ENCODE measurements around the gene ZNF266. TPM values are rescaled to one million over a fixed set of nuclear protein-coding genes. Genes with fewer than 3 reads are reported as not detected.

ZNF266 gene
- total RNA-seq = 25.8 and 27.5 TPM in 2 replicates
- long read RNA-seq, partial matches to known transcripts = 5 of 62 reads
- long read RNA-seq, other reads (novel, unspliced or antisense) = 53 of 62 reads

DNA sequence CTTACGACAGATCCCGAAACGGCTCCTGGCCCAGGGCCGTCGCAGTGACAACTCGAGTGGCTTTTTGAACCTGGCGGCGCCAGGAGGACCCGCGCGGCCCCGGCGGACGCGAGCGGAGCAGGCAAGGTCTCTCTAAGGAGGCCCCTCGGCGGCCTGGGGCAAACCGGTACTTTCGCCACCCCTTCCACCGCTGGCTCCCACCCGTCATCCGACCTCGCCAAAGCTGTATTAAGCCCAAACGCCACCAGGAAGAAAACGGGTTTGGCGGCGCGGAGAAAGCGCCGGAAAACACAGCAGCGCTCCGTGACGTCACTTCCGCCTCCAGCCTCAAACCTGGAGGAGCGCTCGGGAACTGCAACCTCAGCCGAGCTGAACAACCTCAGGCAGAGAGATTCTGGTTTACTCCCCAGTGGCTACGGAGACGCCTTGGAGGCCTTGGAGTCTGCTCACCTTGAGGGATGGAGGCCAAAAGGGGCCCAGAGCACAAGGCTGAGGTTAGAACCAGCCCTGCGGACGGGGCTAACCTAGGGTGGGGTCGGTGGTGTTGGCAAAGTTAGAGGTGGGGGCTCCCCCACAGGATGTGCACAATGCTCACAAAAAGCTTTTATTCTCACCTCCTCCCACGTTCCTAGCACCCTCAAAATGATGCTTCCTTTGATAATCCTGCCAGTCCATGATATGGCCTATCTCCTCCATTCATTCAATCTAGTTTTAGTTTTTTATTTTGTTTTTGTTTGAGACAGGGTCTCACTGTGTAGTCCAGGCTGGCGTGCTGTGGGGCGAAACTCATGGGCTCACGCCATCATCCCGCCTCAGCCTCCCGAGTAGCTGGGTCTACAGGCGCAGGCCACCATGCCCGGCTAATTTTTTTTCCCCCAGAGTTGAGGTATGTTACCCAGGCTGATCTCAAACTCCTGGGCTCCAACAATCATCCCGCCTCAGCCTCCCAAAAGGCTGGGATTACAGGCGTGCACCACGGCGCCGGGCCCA is at the start of gene ZNF266:
Gene ZNF266, minus strand, starts transcription at position 295 of the 990 bp plus-strand sequence. CDS start 15,484 bp downstream, outside the sequence.
- Mint-ChIP-seq H3K27ac (ENCODE audit: unreplicated experiment) (peak within 1 kb of the TSS; percentile 98), H3K27me3 (ENCODE audit: low read depth) (no peaks in the 10 kb centered on the region), H3K36me3 (ENCODE audit: low read depth) (peaks cover 31% of the 10 kb centered on the region), H3K4me3 (peak within 1 kb of the TSS; percentile 95), H3K4me1 (peaks cover 37% of the 10 kb centered on the region), H3K9me3 (peaks cover 8% of the 10 kb centered on the region)
- peak; percentile 61 for TF ChIP-seq CTCF (conservative IDR thresholded peaks at IDR 0.05)
- DNase-seq (ENCODE audit: low read depth, low spot score) = peak; percentile 82

DNA sequence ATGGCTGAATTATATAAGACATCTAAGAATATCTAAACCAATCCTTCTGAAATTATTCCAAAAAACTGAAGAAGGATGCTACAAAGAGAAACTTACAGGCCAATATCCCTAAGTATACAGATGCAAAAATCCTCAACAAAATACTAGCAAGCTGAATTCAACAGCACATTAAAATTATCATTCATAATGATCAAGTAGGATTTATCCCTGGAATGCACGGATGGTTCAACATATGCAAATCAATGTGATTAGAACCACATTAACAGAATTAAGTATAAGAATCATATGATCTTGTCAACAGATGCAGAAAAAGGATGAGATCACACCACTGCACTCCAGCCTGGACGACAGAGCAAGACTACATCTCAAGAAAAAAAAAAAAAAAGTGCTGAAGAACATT is 49.8 kb upstream of the ZNF266 start:
- no peak overlapping the region for H3K4me3 Mint-ChIP-seq
- peaks cover 11% of the 10 kb centered on the region for H3K36me3 Mint-ChIP-seq (ENCODE audit: low read depth)
- no peak overlapping the region for H3K27ac Mint-ChIP-seq (ENCODE audit: unreplicated experiment)
- no peaks in the 10 kb centered on the region for H3K4me1 Mint-ChIP-seq
- no peaks in the 10 kb centered on the region for H3K27me3 Mint-ChIP-seq (ENCODE audit: low read depth)
- TF ChIP-seq CTCF (conservative IDR thresholded peaks at IDR 0.05) = no peak
- H3K9me3 Mint-ChIP-seq = peaks cover 22% of the 10 kb centered on the region
- no peak for DNase-seq (ENCODE audit: low read depth, low spot score)

DNA sequence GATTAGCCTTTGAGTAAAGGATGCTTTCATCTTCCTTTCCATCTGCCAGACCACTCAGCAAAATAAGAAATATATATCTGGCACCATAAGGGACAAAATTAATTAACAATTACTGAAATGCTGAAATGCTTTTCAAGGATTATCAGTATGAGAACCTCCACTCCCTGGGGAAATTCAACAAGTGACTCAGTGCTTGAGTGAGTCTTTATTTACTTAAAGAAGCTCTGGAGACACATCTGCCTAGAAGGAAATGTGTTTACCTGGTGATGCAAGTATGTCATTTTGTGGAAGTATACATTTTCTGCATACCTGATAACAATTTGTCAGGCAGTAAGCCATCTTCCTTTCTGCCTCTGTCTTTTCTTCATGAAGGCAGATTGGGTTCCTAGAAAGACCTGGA is 39.6 kb upstream of the ZNF266 start:
- no peak for DNase-seq (ENCODE audit: low read depth, low spot score)

GRCh38 chr19:9467161-9467560 is 31.8 kb upstream of the ZNF266 start:
- no peak overlapping the region for H3K27ac Mint-ChIP-seq (ENCODE audit: unreplicated experiment)
- peaks cover 21% of the 10 kb centered on the region for H3K36me3 Mint-ChIP-seq (ENCODE audit: low read depth)
- peaks cover 17% of the 10 kb centered on the region for H3K9me3 Mint-ChIP-seq
- DNase-seq (ENCODE audit: low read depth, low spot score) = no peak
- TF ChIP-seq CTCF (conservative IDR thresholded peaks at IDR 0.05) = no peak
- H3K4me3 Mint-ChIP-seq = no peak overlapping the region
- no peaks in the 10 kb centered on the region for H3K27me3 Mint-ChIP-seq (ENCODE audit: low read depth)
- no peaks in the 10 kb centered on the region for H3K4me1 Mint-ChIP-seq

More for the DNA sequence above, 39.6 kb upstream of the ZNF266 start:
- H3K9me3 Mint-ChIP-seq = peaks cover 25% of the 10 kb centered on the region
- peaks cover 11% of the 10 kb centered on the region for H3K36me3 Mint-ChIP-seq (ENCODE audit: low read depth)
- no peak for TF ChIP-seq CTCF (conservative IDR thresholded peaks at IDR 0.05)
- no peak overlapping the region for H3K27ac Mint-ChIP-seq (ENCODE audit: unreplicated experiment)
- no peaks in the 10 kb centered on the region for H3K4me1 Mint-ChIP-seq
- H3K27me3 Mint-ChIP-seq (ENCODE audit: low read depth) = no peaks in the 10 kb centered on the region
- H3K4me3 Mint-ChIP-seq = no peak overlapping the region

DNA sequence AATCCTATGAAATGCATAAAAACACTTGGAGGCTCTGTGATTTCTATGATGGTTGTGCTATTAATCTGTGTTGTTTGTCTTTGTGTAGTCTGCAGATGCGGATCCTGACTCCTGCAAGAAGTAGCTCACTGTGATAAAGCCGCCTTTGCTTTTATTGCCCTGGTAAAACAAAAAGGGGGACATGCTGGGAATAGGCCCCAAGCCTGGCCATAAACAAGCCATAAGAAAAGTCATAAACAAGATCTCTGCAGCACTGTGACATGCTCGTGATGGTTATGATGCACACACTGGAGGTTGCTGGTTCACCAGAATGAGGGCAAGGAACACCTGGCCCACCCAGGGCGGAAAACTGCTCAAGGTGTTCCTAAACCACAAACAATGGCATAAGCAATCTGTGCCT is 26.6 kb upstream of the ZNF266 start:
- H3K36me3 Mint-ChIP-seq (ENCODE audit: low read depth) = peaks cover 46% of the 10 kb centered on the region
- no peak overlapping the region for H3K27ac Mint-ChIP-seq (ENCODE audit: unreplicated experiment)
- no peak overlapping the region for H3K4me3 Mint-ChIP-seq
- H3K27me3 Mint-ChIP-seq (ENCODE audit: low read depth) = no peaks in the 10 kb centered on the region
- no peak for TF ChIP-seq CTCF (conservative IDR thresholded peaks at IDR 0.05)
- H3K9me3 Mint-ChIP-seq = peaks cover 34% of the 10 kb centered on the region
- H3K4me1 Mint-ChIP-seq = no peaks in the 10 kb centered on the region
- no peak for DNase-seq (ENCODE audit: low read depth, low spot score)

Measured in neural crest cell (in vitro differentiated cells).